ENCODE data around the gene CCDC93.
"Not testable (repeated sequence)": the region's sequence is repeated elsewhere in the genome, so short reads cannot be mapped to it uniquely, and the experiment has no call there.

The CCDC93 gene

GRCh38 chr2:118046634-118047210 lies 32.9 kb upstream of the CCDC93 start:
- no peak for DNase-seq (ENCODE audit: low read depth in 2 of 2, low spot score in 1 of 2)

GRCh38 chr2:118045286-118045685 lies 31.4 kb upstream of the CCDC93 start:
- DNase-seq (ENCODE audit: low read depth in 2 of 2, low spot score in 1 of 2): no peak

GRCh38 chr2:118044854-118045253 lies 31.0 kb upstream of the CCDC93 start:
- DNase-seq (ENCODE audit: low read depth in 2 of 2, low spot score in 1 of 2): no peak

- DNase-seq (ENCODE audit: low read depth in 2 of 2, low spot score in 1 of 2): no peak
Observed at GRCh38 chr2:118044103-118044716, 30.3 kb upstream of the CCDC93 start.

- no peak for DNase-seq (ENCODE audit: low read depth in 2 of 2, low spot score in 1 of 2)
Observed at GRCh38 chr2:118040891-118041290, 27.0 kb upstream of the CCDC93 start.

- no peak for DNase-seq (ENCODE audit: low read depth in 2 of 2, low spot score in 1 of 2)
Observed at GRCh38 chr2:118032169-118033013, 18.5 kb upstream of the CCDC93 start.

GRCh38 chr2:118031566-118031965 lies 17.7 kb upstream of the CCDC93 start:
- DNase-seq (ENCODE audit: low read depth in 2 of 2, low spot score in 1 of 2): no peak

GRCh38 chr2:118029025-118029424 lies 15.2 kb upstream of the CCDC93 start:
- no peak for DNase-seq (ENCODE audit: low read depth in 2 of 2, low spot score in 1 of 2)

GRCh38 chr2:118021356-118021755 lies 7.5 kb upstream of the CCDC93 start:
- no peak for DNase-seq (ENCODE audit: low read depth in 2 of 2, low spot score in 1 of 2)

GRCh38 chr2:118019821-118020220 lies 6.0 kb upstream of the CCDC93 start:
- DNase-seq (ENCODE audit: low read depth in 2 of 2, low spot score in 1 of 2): no peak

- DNase-seq (ENCODE audit: low read depth in 2 of 2, low spot score in 1 of 2): no peak
Observed at GRCh38 chr2:118016911-118017310, 3.0 kb upstream of the CCDC93 start.

GRCh38 chr2:118015761-118016160 lies 1.9 kb upstream of the CCDC93 start:
- not testable (repeated sequence) for DNase-seq (ENCODE audit: low read depth in 2 of 2, low spot score in 1 of 2)

- no peak for DNase-seq (ENCODE audit: low read depth in 2 of 2, low spot score in 1 of 2)
Observed at GRCh38 chr2:118014492-118014824, 588 bp upstream of the CCDC93 start.

- DNase-seq (ENCODE audit: low read depth in 2 of 2, low spot score in 1 of 2): no peak
Observed at GRCh38 chr2:118013221-118013723, 598 bp downstream of the CCDC93 start.

GRCh38 chr2:118012778-118013177 lies 1.1 kb downstream of the CCDC93 start:
- DNase-seq (ENCODE audit: low read depth in 2 of 2, low spot score in 1 of 2): no peak

GRCh38 chr2:118010473-118010872 lies 3.4 kb downstream of the CCDC93 start:
- no peak for DNase-seq (ENCODE audit: low read depth in 2 of 2, low spot score in 1 of 2)

- no peak for DNase-seq (ENCODE audit: low read depth in 2 of 2, low spot score in 1 of 2)
Observed at GRCh38 chr2:118006861-118007260, 7.0 kb downstream of the CCDC93 start.

- DNase-seq (ENCODE audit: low read depth in 2 of 2, low spot score in 1 of 2): no peak
Observed at GRCh38 chr2:118006326-118006725, 7.5 kb downstream of the CCDC93 start.

- DNase-seq (ENCODE audit: low read depth in 2 of 2, low spot score in 1 of 2): peak in 1 of 2 donors; percentile 13
Observed at GRCh38 chr2:118003396-118003824, 10.5 kb downstream of the CCDC93 start.

GRCh38 chr2:118000041-118000440 lies 13.8 kb downstream of the CCDC93 start:
- DNase-seq (ENCODE audit: low read depth in 2 of 2, low spot score in 1 of 2): no peak

- DNase-seq (ENCODE audit: low read depth in 2 of 2, low spot score in 1 of 2): no peak
Observed at GRCh38 chr2:117997872-117998454, 15.9 kb downstream of the CCDC93 start.

- no peak for DNase-seq (ENCODE audit: low read depth in 2 of 2, low spot score in 1 of 2)
Observed at GRCh38 chr2:117996525-117996924, 17.3 kb downstream of the CCDC93 start.

Data from stimulated activated CD8-positive, alpha-beta memory T cell treated with anti-CD3 and anti-CD28 coated beads, Interleukin-4, amount 100 ng/mL, for 1 hour (primary cell).